ENCODE measurements around the gene EN1. TPM values are rescaled to one million over a fixed set of nuclear protein-coding genes. Genes with fewer than 3 reads are reported as not detected.
A peak's percentile ranks its signal among the peaks of the same experiment; 100 is the strongest.

Gene EN1
- total RNA-seq, 6 donors from 2014 or later, result 0.13 TPM; not detected in 5

- Histone ChIP-seq H3K27me3 (peaks cover 0 to 90% (median 49%) of the 10 kb centered on the region in 4 donors), H3K4me3 (no peak overlapping the region), H3K36me3 (no peaks in the 10 kb centered on the region), H3K9me3 (no peaks in the 10 kb centered on the region), H3K27ac (no peak overlapping the region), H3K4me1 (peaks cover 22 to 46% (median 24%) of the 10 kb centered on the region in 4 donors)
- DNase-seq (peak in 1 of 2 donors; percentile 61), ATAC-seq (ENCODE audit: low FRiP score in 2 of 2) (no peak)
- TF ChIP-seq EP300 (IDR thresholded peaks at IDR 0.05) (no peak), POLR2AphosphoS5 (IDR thresholded peaks at IDR 0.05) (no peak), POLR2A (IDR thresholded peaks at IDR 0.05) (no peak)
- TF ChIP-seq, protein P1, sequence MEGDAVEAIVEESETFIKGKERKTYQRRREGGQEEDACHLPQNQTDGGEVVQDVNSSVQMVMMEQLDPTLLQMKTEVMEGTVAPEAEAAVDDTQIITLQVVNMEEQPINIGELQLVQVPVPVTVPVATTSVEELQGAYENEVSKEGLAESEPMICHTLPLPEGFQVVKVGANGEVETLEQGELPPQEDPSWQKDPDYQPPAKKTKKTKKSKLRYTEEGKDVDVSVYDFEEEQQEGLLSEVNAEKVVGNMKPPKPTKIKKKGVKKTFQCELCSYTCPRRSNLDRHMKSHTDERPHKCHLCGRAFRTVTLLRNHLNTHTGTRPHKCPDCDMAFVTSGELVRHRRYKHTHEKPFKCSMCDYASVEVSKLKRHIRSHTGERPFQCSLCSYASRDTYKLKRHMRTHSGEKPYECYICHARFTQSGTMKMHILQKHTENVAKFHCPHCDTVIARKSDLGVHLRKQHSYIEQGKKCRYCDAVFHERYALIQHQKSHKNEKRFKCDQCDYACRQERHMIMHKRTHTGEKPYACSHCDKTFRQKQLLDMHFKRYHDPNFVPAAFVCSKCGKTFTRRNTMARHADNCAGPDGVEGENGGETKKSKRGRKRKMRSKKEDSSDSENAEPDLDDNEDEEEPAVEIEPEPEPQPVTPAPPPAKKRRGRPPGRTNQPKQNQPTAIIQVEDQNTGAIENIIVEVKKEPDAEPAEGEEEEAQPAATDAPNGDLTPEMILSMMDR (IDR thresholded peaks at IDR 0.05), result no peak
- 5 to 6% methylated on average over 32 to 41 of the region's 42 CpGs for WGBS, 2 donors
These were observed 6.3 kb upstream of the EN1 start for GRCh38 chr2:118853651-118854291.

- peak in 1 of 2 donors; percentile 59 for DNase-seq
- Histone ChIP-seq H3K4me1 (peaks cover 22 to 46% (median 27%) of the 10 kb centered on the region in 4 donors), H3K4me3 (no peak overlapping the region), H3K9me3 (no peaks in the 10 kb centered on the region), H3K27me3 (peaks cover 0 to 90% (median 47%) of the 10 kb centered on the region in 4 donors), H3K27ac (no peak overlapping the region), H3K36me3 (no peaks in the 10 kb centered on the region)
- no peak for ATAC-seq (ENCODE audit: low FRiP score in 2 of 2)
- TF ChIP-seq POLR2A (IDR thresholded peaks at IDR 0.05), result no peak
- no peak for TF ChIP-seq EP300 (IDR thresholded peaks at IDR 0.05)
- TF ChIP-seq, protein P1 (IDR thresholded peaks at IDR 0.05), result no peak
- TF ChIP-seq POLR2AphosphoS5 (IDR thresholded peaks at IDR 0.05), result no peak
- 11% methylated on average over 24 to 25 of the region's 25 CpGs for whole genome bisulfite sequencing, 2 donors
These were observed 5.7 kb upstream of the EN1 start for GRCh38 chr2:118853129-118853640.

DNA sequence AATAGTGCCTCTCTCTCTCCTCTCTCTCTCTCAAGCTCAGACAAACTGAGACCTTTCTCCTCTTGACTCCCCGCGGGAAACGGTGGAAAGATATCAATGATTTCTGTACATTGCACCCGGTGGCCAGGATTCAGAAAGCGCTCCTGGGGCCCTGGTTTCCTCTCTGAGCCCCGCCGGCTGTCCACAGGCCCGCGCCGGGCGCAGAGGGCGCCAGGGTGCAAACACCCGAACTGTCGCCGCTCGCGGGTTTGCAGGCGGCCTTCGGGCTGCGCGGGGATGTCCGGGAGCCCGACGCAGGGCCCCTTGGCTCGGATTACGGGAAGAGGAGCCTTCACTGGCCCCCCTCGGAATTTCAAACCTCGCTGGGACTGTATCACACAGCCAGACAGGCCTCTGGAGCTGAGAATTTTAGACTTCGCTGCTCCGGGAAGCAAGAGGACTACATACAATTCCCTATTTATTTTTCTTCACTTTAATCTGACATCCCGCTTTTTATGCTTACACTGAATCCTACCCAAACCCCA lies 5.2 kb upstream of the EN1 start:
- DNase-seq, result peak in 1 of 2 donors; percentile 84
- peaks cover 25 to 46% (median 31%) of the 10 kb centered on the region in 4 donors for H3K4me1 ChIP-seq
- TF ChIP-seq POLR2A (IDR thresholded peaks at IDR 0.05) (no peak), EP300 (IDR thresholded peaks at IDR 0.05) (no peak)

DNA sequence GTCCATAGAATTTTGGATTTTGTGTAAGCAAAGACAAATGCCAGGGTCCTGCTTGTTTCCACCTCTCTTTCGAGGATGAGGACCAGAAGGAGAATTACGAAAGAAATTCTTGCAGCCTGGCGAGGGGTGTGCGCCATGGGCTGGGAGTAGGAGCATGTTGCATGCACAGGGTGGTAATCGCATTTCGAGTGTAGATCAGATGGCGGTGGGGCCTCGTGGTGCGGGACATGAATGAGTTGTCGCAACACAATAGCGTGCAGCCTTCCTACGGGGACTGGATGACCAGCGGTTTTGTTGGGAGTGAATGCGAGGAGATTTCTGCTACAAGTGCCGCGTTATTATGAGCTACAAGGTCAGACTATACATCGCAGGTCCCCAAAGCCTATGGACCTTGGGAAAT lies 4.2 kb upstream of the EN1 start:
- no peak overlapping the region for H3K27ac ChIP-seq
- no peaks in the 10 kb centered on the region for H3K9me3 ChIP-seq
- H3K36me3 ChIP-seq, result no peaks in the 10 kb centered on the region
- DNase-seq, result no peak
- H3K4me3 ChIP-seq, result no peak overlapping the region
- WGBS, 2 donors, result 10 to 17% methylated on average over 16 to 17 of the region's 17 CpGs
- no peak for ATAC-seq (ENCODE audit: low FRiP score in 2 of 2)
- TF ChIP-seq EP300 (IDR thresholded peaks at IDR 0.05) (no peak), POLR2AphosphoS5 (IDR thresholded peaks at IDR 0.05) (no peak), POLR2A (IDR thresholded peaks at IDR 0.05) (no peak)
- TF ChIP-seq, protein P1 (IDR thresholded peaks at IDR 0.05), result no peak
- H3K4me1 ChIP-seq, result peaks cover 26 to 46% (median 32%) of the 10 kb centered on the region in 4 donors
- peaks cover 2 to 89% (median 51%) of the 10 kb centered on the region in 4 donors for H3K27me3 ChIP-seq

More for the DNA sequence above, 5.2 kb upstream of the EN1 start:
- Histone ChIP-seq H3K9me3 (no peaks in the 10 kb centered on the region), H3K36me3 (no peaks in the 10 kb centered on the region), H3K27ac (no peak overlapping the region), H3K27me3 (peaks cover 2 to 90% (median 49%) of the 10 kb centered on the region in 4 donors), H3K4me3 (no peak overlapping the region)
- no peak for ATAC-seq (ENCODE audit: low FRiP score in 2 of 2)
- 5 to 7% methylated on average over 15 to 31 of the region's 31 CpGs for WGBS, 2 donors

GRCh38 chr2:118850901-118851415 lies 3.5 kb upstream of the EN1 start:
- Histone ChIP-seq H3K27me3 (peaks cover 2 to 88% (median 49%) of the 10 kb centered on the region in 4 donors), H3K27ac (no peak overlapping the region), H3K36me3 (no peaks in the 10 kb centered on the region), H3K4me3 (no peak overlapping the region), H3K9me3 (no peaks in the 10 kb centered on the region), H3K4me1 (peaks cover 24 to 46% (median 30%) of the 10 kb centered on the region in 4 donors)
- ATAC-seq (ENCODE audit: low FRiP score in 2 of 2) (no peak), DNase-seq (no peak)
- WGBS, 2 donors, result 3 to 8% methylated on average over 9 of the region's 9 CpGs
- TF ChIP-seq, protein P1 (IDR thresholded peaks at IDR 0.05), result no peak
- TF ChIP-seq POLR2A (IDR thresholded peaks at IDR 0.05) (no peak), EP300 (IDR thresholded peaks at IDR 0.05) (no peak)

All from upper lobe of left lung (tissue), 6 donors.